K562 (cell line): Measurements from ENCODE around the gene COL23A1. TPM values are rescaled to one million over a fixed set of nuclear protein-coding genes. Genes with fewer than 3 reads are reported as not detected.

Source experiments
- ATF1 ChIP-seq, 2 experiments: fragments of 450-650 bp in 1 of 2; IDR thresholded peaks; 2 replicates each; pipeline ENCODE4 v1.6.1; 2016; ENCODE audit warnings: missing compliant biosample characterization in 1 of 2, missing genetic modification characterization in 1 of 2
- BRD4 ChIP-seq: fragments of 200-600 bp; sonication (generic); IDR thresholded peaks from 2 replicates; pipeline ENCODE4 v1.6.1; 2017; ENCODE audit warnings: inconsistent platforms
- CREM ChIP-seq: IDR thresholded peaks from 2 replicates; pipeline ENCODE4 v1.6.1; 2014; ENCODE audit warnings: antibody characterized with exemption, low read depth
- CTBP1 ChIP-seq: fragments of 450-650 bp; IDR thresholded peaks from 2 replicates; pipeline ENCODE4 v1.6.1; 2016; ENCODE audit warnings: borderline replicate concordance
- FOXJ2 ChIP-seq: fragments of 200-800 bp; sonication (Bioruptor generic); IDR thresholded peaks from 2 replicates; pipeline ENCODE4 v1.6.1; 2016; ENCODE audit warnings: missing genetic modification characterization, missing compliant biosample characterization
- FOXM1 ChIP-seq, 2 experiments: fragments of 450-650 bp in 1 of 2; sonication (generic) in 1 of 2; formaldehyde crosslinking in 1 of 2; IDR thresholded peaks; 2 replicates each; pipeline versions ENCODE4 v1.6.1 to v1.9.0; 2017 to 2022; ENCODE audit warnings: low read depth in 2 of 2, mild to moderate bottlenecking in 2 of 2, missing genetic modification reagents in 1 of 2, moderate library complexity in 1 of 2
- GABPB1 ChIP-seq: sonication (generic); formaldehyde crosslinking; IDR thresholded peaks from 2 replicates; pipeline ENCODE4 v1.8.0; 2022; ENCODE audit warnings: mild to moderate bottlenecking, missing genetic modification reagents
- GTF2A2 ChIP-seq: IDR thresholded peaks from 2 replicates; pipeline ENCODE4 v1.6.1; 2016; ENCODE audit warnings: mild to moderate bottlenecking, missing genetic modification characterization, missing compliant biosample characterization
- IRF1 ChIP-seq: sonication (generic); formaldehyde crosslinking; IDR thresholded peaks from 2 replicates; pipeline ENCODE4 v1.8.0; 2022; ENCODE audit warnings: missing genetic modification reagents, mild to moderate bottlenecking, borderline replicate concordance
- KAT7 ChIP-seq: sonication (generic); formaldehyde crosslinking; IDR thresholded peaks from 2 replicates; pipeline ENCODE4 v1.8.0; 2022; ENCODE audit warnings: missing genetic modification reagents, mild to moderate bottlenecking, borderline replicate concordance
- OTX1 ChIP-seq: fragments of 450-650 bp; formaldehyde crosslinking; IDR thresholded peaks from 2 replicates; pipeline ENCODE4 v1.4.0; 2022; ENCODE audit warnings: mild to moderate bottlenecking
- PRDM10 ChIP-seq: fragments of 450-650 bp; IDR thresholded peaks from 2 replicates; pipeline ENCODE4 v1.6.1; 2018; ENCODE audit not compliant: partially characterized antibody
- RBBP5 ChIP-seq: fragments of 200-600 bp; sonication (generic); IDR thresholded peaks from 2 replicates; pipeline ENCODE4 v1.6.1; 2012; ENCODE audit warnings: borderline replicate concordance, mild to moderate bottlenecking, low read length, control low read depth, inconsistent platforms; ENCODE audit not compliant: insufficient read depth, poor library complexity, severe bottlenecking
- THRB ChIP-seq: fragments of 450-650 bp; formaldehyde crosslinking; conservative IDR thresholded peaks from 2 replicates; pipeline ENCODE4 v1.4.0; 2022; ENCODE audit warnings: mild to moderate bottlenecking, missing genetic modification characterization
- XRCC5 ChIP-seq: fragments of 200-400 bp; formaldehyde crosslinking; IDR thresholded peaks from 2 replicates; pipeline ENCODE4 v1.6.1; 2017; ENCODE audit warnings: low read depth, mild to moderate bottlenecking, low read length
- YY1 ChIP-seq, 3 experiments: IDR thresholded peaks; 2 replicates each; pipeline ENCODE4 v1.6.1; 2011; ENCODE audit warnings: low read length in 2 of 3, mild to moderate bottlenecking in 2 of 3, moderate library complexity in 2 of 3, borderline replicate concordance in 1 of 3, control low read depth in 1 of 3, low read depth in 1 of 3; ENCODE audit not compliant: insufficient read depth in 3 of 3, insufficient replicate concordance in 2 of 3, control insufficient read depth in 1 of 3, insufficient read length in 1 of 3; ENCODE audit errors: extremely low read depth in 1 of 3
- ZNF395 ChIP-seq: fragments of 200-800 bp; sonication (Bioruptor generic); IDR thresholded peaks from 2 replicates; pipeline ENCODE4 v1.6.1; 2017; ENCODE audit warnings: missing genetic modification characterization, missing compliant biosample characterization
- ZNF707 ChIP-seq: fragments of 250-450 bp; sonication (Bioruptor Pico); conservative IDR thresholded peaks from 2 replicates; pipeline ENCODE4 v1.8.0; 2022; ENCODE audit warnings: inconsistent platforms, mild to moderate bottlenecking, moderate library complexity
- polyA plus RNA-seq, 8 experiments: library from polyadenylated mRNA; depleted of rRNA in 4 of 8; stranded (reverse) in 5 of 8; unstranded in 3 of 8; fragments of >200 nt; fragmentation: Nextera tagmentation in 2 of 8; fragmentation: Illumina TruSeq in 1 of 8; extraction: Ambion mirVana in 2 of 8; extraction: Trizol in 1 of 8; gene quantifications; 2 replicates each; pipeline versions ENCODE4 v1.2.1 to v1.2.3, GENCODE V29; 2011 to 2014; ENCODE audit warnings: inconsistent platforms in 1 of 8, missing spikeins in 1 of 8
- total RNA-seq, 7 experiments: library from RNA; depleted of rRNA in 6 of 7; stranded (reverse); fragments of >200 nt in 6 of 7; fragmentation: Illumina TruSeq in 2 of 7; extraction: Trizol in 2 of 7; gene quantifications; 2 replicates each; pipeline versions ENCODE4 v1.2.1 to v1.2.3, GENCODE V29; 2011 to 2021; ENCODE audit warnings: low replicate concordance in 1 of 7

COL23A1 gene
- total and polyA plus RNA-seq, 9 of the 15 experiments (the other 6 are each of a cell fraction or from before 2014, with no cell fraction given) = 0.09 TPM; not detected in 8

- TF ChIP-seq KAT7 (0 out of 2 replicates have a peak, but pooled peaks have one; percentile 59), THRB (0 out of 2 replicates have a peak, but pooled peaks have one; percentile 24), XRCC5 (peak; percentile 77), CTBP1 (peak; percentile 31; the same call in 1 of the 2 replicates), YY1 (IDR thresholded peaks at IDR 0.05; ENCODE audit: borderline replicate concordance in 1 of 3, control insufficient read depth in 1 of 3, extremely low read depth in 1 of 3, insufficient read depth in 3 of 3, insufficient read length in 1 of 3, insufficient replicate concordance in 2 of 3, low read depth in 1 of 3, low read length in 2 of 3) (peak; percentile 85 to 97 (median 95)), CREM (peak; percentile 92), FOXJ2 (tag) (no peak), RBBP5 (peak; percentile 95), ZNF707 (CRISPR knock-in tag) (no peak), ATF1 (CRISPR knock-in tag; IDR thresholded peaks at IDR 0.05) (no peak), ATF1 (tag; IDR thresholded peaks at IDR 0.05) (peak; percentile 86), IRF1 (peak; percentile 42; the same call in 1 of the 2 replicates), GABPB1 (peak; percentile 47; the same call in 1 of the 2 replicates), FOXM1 (IDR thresholded peaks at IDR 0.05; ENCODE audit: low read depth) (no peak), FOXM1 (CRISPR knock-in tag; IDR thresholded peaks at IDR 0.05; ENCODE audit: low read depth) (0 out of 2 replicates have a peak, but pooled peaks have one; percentile 41), PRDM10 (peak; percentile 7), BRD4 (0 out of 2 replicates have a peak, but pooled peaks have one; percentile 70), OTX1 (CRISPR knock-in tag) (peak; percentile 56; the same call in 1 of the 2 replicates), GTF2A2 (tag) (peak; percentile 76), ZNF395 (CRISPR knock-in tag) (peak; percentile 63; the same call in 1 of the 2 replicates)
Measured at GRCh38 chr5:178626484-178627258, 36.5 kb upstream of the COL23A1 start, which contains the start of gene CLK4 (continued).
